ENCODE measurements around the gene FAM222A.

The FAM222A gene

GRCh38 chr12:109775172-109775881 is 61.7 kb downstream of the FAM222A start:
- no peak for FAIRE-seq

DNA sequence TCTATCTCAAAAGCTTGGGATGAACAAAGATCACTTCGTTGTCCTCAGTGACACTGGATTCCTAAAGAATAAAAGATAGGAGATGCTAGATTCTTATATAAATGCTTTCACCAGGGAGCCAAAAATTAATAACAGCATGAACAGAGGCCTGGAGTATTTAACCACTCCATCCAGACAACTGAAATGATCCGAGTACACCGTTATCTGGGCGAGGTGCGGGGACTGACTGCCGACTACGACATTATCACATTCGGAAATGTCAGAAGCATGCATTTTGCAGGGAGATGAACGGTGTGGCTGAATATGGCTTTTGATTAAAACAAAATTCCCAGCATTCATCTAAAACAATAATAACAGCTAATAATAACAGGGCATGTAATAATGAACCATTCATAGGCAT is 63.0 kb downstream of the FAM222A start:
- no peak for FAIRE-seq

DNA sequence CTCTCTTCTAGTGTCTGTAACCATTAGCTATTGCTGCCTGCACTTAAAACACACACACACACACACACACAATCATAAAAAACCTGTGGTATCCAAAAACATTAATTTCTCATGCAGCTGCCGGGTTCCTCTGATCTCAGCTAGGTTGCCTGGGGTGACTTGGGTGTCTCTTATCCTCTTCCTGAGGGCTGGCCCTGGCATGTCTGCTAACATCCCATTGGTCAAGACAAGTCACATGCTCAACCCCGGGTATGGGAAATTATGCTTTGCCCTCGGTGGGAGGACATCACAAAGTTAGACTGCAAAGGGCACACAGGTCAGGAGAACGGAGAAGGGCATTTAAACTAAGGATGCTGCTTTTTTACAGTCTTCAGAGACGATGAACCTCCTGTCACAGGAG is 63.9 kb downstream of the FAM222A start:
- no peak for FAIRE-seq

- FAIRE-seq: no peak
Observed at GRCh38 chr12:109778684-109779083, 65.1 kb downstream of the FAM222A start.

GRCh38 chr12:109779382-109779781 is 65.8 kb downstream of the FAM222A start:
- FAIRE-seq: no peak

GRCh38 chr12:109781668-109782325 is 68.2 kb downstream of the FAM222A start:
- no peak for FAIRE-seq

- no peak for FAIRE-seq
Observed at GRCh38 chr12:109782326-109782703, 68.7 kb downstream of the FAM222A start.

DNA sequence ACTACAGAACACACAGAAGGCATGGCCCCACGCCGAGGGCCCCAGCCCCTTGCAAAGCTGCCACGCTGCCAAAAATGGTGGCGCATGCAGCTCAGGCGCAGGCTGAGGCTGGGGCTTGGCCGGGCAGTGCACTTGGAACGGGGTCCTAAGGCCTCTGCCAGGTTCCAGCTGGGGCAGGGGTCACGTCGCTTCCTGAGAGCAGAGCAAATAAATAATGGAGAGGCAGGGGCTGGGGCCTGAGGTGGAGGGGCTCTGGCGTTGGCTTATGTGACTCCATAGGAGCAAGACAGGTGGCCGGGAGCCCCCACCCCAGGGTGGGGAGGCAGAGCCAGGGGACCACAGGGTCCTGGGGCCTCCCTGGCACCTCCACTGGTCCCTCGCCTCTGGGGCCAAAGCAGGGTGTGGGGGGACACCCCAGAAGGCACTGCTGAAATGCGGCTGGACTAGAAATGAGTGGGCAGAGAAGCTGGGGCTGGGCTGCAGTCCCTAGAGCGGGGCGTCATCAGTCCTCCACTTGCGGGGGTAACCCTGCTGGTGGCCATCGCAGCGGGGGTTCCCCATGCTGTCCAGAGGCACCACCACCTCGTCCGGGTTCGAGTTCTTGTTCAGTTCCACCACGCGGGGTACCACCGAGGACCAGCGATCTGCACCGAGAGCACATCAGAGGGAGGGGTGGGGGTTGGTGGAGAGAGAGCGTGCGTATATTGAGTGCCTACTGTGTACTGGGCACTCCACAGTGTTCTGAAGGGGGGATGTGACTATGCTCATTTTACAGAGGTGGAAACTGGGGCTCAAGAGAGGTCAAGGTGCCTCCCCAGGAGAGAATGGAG is 69.7 kb downstream of the FAM222A start:
- no peak for FAIRE-seq

GRCh38 chr12:109783965-109784244 is 70.3 kb downstream of the FAM222A start:
- no peak for FAIRE-seq

GRCh38 chr12:109785854-109786253 is 72.2 kb downstream of the FAM222A start:
- FAIRE-seq: no peak

DNA sequence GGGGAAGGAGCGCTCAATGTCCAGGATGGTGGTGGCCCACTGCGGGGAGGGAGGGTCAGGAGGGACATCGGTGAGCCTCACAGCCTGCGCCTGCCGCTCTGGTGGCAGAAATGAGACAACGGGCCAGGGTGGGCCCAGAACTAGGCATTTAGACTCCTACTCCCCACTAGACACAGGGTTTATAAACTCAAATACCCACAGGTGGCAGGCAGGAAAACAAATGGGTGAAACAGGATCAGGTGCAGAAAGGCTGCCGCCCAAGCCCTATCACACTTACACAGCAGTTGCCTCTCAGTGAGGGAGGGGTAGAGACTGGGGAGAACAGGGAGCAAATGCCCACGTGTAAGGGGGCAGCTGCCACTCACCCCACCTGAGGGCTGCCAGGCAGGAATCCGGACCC is 73.2 kb downstream of the FAM222A start:
- FAIRE-seq: no peak

- FAIRE-seq: no peak
Observed at GRCh38 chr12:109789526-109790048, 76.0 kb downstream of the FAM222A start.

- FAIRE-seq: no peak
Observed at GRCh38 chr12:109792992-109793391, 79.4 kb downstream of the FAM222A start.

DNA sequence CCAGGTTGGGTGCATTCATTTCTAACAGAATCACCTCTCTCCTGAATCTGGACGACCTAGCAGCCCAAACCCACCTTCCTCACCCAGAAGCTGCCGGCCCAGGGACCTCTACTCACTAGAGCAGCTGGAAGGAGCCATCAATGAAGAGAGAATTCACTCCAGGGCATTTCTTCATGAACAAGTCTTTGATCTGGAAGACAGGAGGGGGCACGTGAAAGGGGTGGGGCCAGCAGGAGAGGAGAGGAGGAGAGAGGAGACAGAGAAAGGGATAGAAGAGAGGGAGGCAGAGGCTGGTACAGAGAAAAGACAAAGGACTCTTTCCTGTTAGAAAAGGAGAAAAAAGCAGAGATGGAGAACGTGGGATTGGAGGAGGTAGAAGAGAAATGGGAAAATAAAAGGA is 79.8 kb downstream of the FAM222A start:
- no peak for FAIRE-seq

- FAIRE-seq: no peak
Observed at GRCh38 chr12:109793826-109794501, 80.3 kb downstream of the FAM222A start.

DNA sequence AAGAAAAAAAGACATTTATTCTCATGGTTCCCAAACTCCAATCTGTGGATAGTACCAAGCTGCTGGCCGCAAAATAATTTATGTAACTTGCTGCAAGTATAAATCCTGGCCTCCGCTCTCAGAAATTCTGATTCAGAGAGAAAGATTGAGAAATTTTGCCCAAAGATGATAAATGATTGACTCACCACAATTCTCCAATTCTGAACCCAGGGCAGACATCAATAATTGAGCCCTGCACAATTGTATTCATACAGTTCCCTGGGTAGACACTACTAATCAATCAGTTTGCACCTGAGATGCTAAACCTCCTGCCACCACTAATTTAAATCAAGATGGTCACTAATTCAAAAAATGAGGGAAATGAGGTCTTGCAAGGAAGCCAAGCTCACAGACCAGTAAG is 81.4 kb downstream of the FAM222A start:
- no peak for FAIRE-seq

DNA sequence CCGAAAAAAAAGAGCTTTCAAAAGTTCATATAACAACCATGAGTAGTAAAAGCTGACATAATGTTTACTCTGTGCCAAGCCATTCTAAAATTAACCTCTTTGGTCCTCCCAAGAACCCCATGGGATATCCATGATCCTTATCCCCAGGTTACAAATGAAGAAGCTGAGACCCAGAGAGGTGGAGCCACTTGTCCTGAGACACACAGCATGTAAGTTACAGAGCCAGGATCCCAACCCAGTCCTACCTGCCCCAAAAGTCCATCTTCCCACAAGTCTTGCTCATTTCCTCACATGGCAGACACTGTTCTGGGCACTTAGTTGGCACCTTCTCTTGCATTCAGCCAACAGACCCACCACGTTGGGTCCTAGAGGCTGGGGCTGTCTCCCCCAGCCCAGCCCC is 82.4 kb downstream of the FAM222A start:
- no peak for FAIRE-seq

DNA sequence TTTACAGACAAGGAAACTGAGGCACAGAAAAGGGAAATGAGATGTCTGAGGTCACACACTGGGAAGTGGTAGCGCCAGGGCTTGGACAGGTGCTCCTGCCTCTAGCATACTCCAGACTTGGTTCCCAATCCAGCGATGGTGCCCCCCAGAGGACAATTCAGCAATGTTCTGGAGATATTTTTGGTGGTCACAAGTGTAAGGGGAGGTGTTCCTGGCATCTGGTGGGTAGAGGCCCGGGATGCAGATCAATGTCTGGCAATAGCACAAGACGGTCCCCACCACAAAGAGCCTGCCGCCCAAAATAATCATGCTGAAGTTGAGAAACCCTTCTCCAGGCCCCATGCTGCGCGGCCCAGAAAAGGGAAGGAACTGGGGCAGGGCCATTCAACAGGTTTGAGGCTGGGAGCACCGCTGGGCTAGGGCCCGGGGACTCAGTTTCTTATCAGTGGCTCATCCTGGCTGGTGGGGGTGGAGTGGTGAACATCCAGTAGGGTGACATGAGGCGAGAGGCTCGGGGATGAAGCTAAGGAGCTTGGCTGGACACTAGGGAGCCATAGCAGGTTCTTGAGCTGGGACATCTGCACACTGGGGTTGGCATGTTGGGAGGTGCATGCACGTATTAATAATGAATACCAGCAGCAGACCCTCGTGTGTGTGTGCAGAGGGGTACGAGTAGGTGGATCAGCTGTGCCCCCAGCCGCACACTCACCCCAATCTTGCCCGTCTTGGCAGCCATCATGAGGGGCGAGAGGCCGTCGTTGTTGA is 84.5 kb downstream of the FAM222A start:
- no peak for FAIRE-seq

DNA sequence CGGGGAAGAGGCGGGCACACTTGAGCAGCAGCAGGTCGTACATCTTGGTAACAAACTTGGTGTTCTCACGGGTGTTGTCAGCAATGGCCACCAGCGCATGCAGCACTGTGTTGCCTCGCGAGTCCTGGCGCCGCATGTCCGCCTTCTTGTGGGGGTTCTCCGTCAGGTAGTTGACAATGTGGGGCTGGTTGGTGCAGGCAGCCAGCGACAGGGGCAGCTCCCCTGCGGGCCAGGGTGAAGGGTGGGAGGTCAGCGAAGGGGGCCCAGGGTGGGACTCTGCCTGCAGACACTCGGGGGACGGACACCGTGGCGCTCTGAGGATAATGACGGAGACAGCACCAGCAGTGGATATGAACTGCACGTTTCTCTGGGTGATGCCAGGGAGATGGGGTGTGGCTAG is 85.1 kb downstream of the FAM222A start:
- no peak for FAIRE-seq

- no peak for FAIRE-seq
Observed at GRCh38 chr12:109800536-109800935, 86.9 kb downstream of the FAM222A start.

GRCh38 chr12:109802828-109803227 is 89.2 kb downstream of the FAM222A start:
- FAIRE-seq: no peak

- FAIRE-seq: no peak
Observed at GRCh38 chr12:109803678-109804077, 90.1 kb downstream of the FAM222A start.
